ENCODE measurements around the gene HYLS1.
"Not testable (repeated sequence)": the region's sequence is repeated elsewhere in the genome, so short reads cannot be mapped to it uniquely, and the experiment has no call there.

Gene HYLS1

DNA sequence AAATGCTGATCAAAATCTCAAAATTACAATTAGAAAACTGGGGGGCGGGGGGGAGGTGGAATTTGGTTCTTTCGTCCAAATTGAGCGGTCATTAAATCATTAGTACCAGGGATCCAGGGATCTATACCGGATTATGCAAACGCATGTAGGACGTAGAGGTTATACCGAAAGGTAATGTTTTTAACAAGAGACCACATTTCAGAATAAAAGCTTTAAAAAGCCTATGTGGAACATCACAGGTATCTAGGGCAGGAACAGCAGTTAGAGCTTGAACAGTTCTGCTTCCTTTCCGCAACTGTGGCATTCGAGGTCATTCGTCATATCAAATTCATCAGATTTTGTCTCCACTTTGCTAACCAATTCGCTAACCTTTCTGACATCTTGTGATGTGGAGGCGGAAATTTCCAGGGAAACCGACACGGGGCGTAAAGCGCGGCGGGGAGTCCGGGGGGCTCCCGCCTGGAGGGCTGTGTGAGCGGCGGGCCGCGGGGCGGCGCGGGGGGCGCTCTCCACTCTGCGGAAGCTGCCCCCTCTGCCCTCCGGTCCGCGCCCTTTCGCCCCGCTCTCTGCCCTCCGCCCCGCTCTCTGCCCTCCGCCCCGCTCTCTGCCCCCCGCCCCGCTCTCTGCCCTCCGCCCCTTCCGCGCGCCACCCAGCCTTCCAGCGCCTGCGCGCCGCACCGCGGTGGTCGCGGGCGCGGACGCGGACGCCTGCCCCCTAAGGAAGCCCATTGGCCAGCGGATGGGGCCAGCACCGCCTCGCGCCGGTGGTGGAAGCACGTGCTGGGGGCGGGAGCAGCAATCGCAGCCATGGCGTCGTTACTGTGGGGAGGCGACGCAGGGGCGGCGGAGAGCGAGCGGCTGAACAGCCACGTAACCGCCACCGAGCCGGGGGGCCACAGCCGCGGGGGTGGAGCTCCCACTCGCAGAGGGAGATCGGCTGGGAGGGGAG is 16.5 kb downstream of the HYLS1 start, which contains the start of gene DDX25:
Gene DDX25 (plus strand): TSS at position 798 of the 949 bp plus-strand sequence. CDS start 10 bp downstream, at position 808.
- DNase-seq, result no peak

DNA sequence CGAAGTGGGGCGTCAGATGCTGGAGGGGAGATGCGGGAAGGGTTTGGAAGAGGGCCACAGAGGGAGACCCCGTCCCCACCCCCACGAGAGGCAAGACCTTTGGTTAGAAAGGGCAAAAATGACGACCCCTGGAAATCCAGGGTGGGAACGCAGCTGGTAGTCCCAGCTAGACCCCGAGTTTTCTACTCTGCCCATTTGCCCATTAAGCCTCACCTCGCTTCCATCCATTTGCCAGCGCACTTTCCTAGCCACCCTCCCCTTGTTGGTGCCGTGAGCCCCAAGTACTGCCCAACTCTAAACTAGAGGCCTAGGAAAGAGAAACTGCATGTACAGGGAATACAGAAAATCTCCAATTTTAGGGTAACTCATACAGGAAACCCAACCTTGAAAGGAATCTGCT is 17.2 kb downstream of the HYLS1 start:
- no peak for DNase-seq

DNA sequence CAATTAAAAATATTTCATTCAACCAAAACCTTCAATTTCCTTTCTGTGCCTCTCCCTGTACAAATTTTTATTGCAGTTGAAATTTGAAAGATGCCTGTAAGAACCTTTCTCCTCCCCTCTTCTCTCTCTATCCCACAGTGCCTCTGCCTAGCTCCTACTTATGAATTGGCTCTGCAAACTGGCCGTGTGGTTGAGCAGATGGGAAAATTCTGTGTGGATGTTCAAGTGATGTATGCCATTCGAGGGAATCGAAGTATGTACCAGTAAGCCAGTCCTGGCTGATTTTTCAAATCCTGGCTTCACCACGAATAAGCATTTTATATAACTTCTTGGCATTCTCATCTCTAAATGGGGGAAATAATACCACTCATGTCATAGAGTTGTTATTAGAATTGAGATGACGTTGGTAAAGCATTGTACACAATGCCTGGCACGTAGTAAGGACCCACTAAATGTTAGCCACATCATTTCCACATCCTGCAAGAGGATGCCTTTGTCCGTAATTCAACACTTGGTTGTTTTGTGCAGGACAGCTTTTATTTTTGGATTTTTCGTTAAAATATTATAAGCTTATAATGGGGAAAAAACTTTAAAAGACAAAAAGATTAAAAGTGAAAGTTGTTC is 22.9 kb downstream of the HYLS1 start:
- no peak for DNase-seq

DNA sequence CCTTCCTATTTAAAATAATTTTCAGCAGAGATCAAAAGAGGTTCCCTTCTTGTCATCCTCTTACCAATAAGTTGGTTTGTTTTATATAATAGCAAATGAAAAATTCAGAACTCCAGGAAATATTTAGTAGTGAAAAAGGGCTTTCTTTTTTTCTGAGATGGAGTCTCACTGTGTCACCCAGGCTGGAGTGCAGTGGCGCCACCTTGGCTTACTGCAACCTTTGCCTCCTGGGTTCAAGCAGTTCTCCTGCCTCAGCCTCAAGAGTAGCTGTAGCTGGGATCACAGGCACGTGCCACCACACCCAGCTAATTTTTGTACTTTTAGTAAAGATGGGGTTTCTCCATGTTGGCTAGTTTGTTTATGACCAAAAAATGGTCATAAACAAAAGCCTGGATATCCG is 27.1 kb downstream of the HYLS1 start:
- not testable (repeated sequence) for DNase-seq

DNA sequence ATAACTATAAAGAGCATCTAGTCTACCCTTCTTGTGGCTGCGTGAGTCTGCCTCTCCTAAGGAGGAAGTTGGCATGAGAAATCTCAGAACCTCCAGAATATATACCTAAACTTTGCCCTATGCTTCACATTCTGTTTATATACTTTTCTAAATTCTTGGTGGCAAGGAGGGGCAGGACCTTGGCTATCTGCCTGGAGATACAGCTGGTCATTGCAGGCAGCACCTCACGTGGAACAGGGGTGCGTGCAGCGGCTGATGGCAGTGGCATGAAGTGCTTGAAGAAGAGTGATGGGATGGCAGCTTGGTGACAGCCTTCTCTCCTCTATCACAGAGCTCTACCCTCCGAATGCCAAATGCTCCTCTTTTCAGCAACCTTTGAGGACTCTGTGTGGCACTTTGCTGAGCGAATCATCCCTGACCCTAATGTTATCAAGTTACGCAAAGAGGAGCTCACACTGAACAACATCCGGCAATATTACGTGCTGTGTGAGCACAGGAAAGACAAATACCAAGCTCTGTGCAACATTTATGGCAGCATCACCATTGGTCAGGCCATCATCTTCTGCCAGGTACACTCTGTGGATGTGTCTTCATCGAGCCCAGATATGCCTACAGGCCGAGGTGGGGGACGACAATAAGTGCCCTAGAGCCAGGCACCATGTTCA is 29.3 kb downstream of the HYLS1 start:
- DNase-seq, result no peak

DNA sequence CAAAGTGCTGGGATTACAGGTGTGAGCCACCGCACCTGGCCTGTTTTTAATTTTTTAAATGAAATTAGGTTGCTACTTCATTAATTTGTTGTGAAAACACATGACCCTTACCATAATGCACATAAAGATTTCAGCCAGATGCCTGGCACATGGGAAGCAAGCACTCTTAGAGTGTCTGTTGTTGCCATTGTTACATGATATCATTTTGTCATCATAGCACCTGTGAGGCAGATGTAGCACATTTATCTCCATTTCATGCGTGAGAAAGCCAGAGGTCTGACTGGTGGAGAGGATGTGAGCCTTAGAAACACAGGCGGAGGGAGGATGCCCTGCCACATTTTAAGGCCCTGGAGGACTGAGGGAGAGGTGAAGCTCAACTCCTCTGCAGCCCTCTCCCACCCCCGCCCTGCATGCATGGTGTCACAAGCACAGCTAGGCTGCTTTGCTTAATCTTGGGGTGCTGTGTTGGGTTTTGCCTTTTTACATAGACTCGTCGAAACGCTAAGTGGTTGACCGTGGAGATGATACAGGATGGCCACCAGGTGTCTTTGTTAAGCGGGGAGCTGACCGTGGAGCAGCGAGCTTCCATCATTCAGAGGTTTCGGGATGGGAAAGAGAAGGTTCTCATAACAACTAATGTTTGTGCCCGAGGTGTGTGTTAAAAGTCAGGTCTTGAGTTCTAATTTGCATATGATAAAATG is 30.8 kb downstream of the HYLS1 start:
- DNase-seq, result no peak

DNA sequence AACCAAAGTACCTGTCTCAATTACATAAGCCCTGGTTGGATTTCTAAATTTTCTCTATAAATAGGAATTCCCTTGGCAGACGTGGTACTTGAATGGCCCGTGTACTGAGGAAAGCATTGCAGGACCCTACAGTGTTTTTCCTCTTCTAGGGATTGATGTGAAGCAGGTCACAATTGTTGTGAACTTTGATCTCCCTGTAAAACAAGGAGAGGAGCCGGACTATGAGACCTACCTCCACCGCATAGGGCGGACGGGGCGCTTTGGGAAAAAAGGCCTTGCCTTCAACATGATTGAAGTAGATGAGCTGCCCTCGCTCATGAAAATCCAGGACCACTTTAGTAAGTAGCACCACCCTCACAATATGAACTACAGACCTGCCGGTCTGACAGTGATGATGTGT is 33.6 kb downstream of the HYLS1 start:
- DNase-seq, result no peak

DNA sequence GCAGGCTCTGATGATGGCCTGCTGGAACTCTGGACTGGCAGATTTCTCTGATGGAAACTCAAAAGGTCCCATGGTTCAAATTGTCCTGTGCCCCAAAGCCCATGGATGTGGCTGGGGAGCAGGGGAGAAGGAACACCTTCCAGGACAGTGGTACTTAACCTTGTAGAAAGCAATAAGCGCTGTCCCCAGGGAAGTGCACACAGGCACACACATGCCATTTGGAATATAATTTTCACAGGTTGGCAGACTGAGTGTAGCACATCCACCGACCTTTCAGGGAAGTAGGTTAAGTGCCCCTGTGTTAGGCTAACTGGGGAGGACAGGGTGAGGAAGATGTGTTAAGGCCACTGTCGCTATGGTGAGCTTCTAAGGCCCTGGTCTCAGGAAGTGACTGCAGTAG is 34.7 kb downstream of the HYLS1 start:
- DNase-seq, result no peak

DNA sequence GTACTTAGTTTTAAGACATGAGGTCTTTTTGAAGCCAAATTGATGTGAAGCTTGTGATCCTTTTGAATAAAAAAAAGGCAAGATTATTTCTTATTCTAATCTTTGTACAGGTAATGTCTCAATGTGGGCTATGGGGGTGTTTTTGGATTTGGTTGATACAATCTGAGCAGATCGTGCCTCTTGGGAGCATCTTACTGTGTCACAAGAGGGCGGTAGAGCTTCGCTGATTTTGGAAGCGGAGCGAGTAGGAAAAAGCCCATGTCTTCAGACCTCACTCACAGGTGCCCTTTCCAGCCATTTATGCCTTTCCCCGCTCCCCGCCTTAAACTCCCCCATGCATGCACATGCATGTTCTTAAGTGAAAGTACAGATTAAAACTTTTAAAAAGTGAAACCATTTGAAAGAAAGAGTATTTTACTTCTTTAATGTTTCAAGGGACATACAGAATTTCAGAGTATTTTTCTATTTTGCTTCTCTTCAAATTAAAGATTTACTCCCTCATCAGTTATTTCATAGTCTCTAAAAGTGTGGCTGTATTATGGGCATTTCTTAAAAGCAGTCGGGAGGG is 35.6 kb downstream of the HYLS1 start:
- peak in 1 of 2 donors; percentile 27 for DNase-seq

DNA sequence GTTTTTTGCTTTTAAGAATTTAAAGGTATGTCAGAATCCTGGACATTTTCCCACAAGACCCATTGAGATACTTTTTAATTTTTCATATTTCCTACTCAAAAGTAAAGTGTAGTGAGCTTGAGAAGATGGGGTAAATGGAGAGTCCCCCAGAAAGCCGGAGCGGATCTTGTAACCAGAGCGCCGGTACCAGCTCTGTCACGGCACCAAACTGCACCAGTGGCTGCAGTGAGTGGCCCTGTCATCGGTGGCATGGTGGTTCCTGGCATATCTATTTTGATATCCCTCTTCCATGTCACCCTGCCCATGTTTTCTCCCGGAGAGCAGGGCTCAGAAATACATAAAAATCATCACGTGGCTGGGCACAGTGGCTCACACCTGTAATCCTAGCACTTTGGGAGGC is 36.2 kb downstream of the HYLS1 start:
- DNase-seq, result no peak

DNA sequence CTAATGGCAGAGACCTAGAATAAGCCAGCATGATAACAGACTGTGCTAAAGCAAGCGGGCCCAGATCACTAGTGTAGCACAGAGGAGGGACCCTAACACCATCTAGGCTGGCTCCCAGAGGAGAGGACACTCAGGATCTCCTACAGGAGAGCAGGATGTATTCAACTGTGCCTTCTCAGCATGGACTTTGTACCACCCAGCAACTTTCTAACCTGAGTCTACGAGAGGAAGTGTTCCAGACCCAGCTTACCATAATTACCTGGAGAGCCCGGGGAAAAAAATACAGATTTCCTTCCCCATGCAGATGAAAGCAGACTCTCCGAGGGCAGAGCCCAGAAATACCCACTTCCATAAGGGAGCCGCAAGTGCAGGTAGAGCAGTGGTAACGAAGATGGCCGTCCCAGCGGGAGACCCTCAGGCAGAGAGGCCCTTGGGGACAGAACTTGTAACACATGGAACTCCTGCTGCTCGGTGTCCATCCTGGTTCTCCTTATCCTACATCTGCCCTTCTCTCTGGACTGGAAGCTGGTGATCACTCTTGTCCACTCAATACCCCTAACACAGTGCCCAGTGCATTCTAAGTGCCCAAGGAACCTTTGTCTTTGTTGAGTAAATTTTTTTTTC is 37.0 kb downstream of the HYLS1 start:
- no peak for DNase-seq

DNA sequence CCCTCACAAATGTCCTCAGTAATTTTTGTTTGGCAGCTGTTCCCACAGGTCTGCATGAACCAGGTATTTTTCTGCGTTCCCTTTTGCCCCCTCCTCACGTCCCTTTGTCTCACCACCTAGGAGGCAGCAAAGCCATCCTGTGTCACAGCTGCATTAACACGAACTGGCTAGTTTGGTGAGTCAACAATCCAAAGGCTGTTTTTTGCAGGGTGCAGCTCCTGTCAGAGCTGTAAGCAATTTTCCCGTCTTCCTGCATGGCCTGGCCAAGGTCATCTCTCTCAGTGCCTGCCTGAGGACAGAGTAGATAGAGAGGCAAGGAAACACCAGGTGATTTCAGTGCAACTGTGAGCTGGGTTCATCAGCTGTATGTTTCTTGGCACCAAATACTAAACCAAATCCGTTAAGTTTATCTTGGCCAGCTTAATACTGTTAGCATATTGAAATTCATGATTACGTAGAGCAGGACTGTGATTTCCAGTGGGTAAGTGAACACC is 37.8 kb downstream of the HYLS1 start:
- DNase-seq, result no peak

DNA sequence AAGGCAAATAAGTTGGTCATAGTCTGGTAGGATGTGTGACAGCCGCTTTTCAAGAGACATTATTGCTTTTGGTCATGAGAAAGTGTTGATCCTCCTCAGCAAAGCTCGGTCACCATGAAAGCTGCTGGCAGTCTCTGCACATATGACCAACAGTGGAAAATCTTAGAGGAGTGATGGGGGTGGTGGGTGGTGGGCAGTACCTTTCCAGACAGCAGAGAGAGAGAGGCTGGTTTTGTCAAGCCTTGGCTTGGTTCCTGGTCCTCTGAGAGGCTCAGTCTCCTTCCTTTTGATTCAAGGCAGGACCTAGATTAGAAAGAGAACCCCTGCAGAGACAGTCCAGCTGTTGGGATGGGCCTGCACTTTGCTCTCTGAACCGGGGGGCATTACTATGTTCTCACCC is 38.3 kb downstream of the HYLS1 start:
- no peak for DNase-seq

DNA sequence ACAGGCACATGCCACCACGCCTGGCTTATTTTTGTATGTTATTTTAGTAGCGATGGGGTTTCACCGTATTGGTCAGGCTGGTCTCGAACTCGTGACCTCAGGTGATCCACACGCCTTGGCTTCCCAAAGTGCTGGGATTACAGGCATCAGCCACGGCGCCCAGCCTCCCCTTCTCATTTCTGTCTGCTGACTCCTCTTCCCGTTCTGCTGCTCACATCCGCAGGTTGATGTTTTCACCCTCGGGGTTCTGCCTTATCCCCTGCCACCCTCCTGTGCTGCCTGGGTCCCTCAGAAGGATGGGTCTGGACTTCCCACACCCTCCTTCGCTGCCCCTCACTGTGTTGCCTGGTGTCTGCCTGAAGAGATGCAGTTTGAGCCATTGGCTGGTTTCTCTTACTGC is 39.2 kb downstream of the HYLS1 start:
- no peak for DNase-seq

DNA sequence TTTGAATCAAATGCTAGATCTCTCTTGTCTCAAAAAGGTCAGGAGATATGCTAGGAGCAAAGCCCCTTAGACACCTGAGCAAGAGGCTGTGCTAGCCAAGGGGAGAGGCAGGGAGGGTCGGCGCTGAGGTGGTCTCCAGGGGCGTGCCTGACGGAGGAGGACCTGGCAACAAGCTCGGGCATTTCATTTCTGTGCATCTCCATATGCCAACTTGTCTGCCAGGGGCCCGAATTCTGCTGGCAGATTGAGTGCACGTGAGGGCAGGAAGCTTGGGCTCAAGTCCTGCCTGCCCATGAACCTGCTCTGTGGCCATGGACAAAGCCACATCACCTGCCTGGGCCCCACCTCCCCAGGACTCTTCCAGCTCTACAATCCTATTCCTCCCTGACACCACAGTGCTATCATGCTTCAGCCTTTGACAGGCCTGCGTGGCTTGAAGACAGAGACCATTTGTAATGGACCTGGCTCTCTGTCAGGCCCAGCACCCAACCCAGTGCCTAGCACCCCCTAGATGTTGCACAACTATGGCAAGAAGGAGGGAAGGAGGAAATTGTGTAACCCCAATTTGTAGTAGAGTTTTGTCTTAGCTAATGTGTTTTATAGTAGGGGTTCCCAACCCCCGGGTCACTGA is 42.1 kb downstream of the HYLS1 start:
- DNase-seq, result no peak

DNA sequence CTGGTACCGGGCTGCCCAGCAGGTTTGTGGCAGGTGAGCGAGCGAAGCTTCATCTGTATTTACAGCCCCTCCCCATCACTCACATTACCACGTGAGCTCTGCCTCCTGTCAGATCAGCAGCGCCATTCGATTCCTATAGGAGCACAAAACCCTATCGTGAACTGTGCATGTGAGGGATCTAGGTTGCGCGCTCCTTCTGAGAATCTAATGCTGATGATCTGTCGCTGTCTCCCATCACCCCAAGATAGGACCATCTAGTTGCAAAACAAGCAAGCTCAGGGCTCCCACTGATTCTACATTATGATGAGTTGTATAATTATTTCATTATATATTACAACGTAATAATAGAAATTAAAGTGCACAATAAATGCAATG is 42.6 kb downstream of the HYLS1 start:
- no peak for DNase-seq

DNA sequence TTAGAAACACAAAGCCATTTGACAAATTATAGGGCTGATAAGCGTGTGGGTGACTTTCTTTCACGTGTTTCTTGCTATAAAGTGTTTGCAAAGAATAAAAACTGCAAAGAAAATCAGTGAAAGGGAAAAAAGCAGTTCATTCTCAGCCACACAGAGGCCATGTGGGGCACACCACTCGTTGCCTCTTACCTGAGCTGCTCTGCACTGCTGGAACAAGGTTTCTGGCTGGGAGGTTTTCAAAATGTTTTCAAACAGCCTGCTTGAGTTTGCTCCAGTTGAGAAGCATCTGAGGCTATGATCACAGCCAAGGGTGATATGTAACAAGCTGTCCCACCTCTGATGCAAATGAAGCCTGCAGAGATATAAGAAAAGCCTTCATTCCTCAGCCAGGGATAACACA is 43.6 kb downstream of the HYLS1 start:
- no peak for DNase-seq

DNA sequence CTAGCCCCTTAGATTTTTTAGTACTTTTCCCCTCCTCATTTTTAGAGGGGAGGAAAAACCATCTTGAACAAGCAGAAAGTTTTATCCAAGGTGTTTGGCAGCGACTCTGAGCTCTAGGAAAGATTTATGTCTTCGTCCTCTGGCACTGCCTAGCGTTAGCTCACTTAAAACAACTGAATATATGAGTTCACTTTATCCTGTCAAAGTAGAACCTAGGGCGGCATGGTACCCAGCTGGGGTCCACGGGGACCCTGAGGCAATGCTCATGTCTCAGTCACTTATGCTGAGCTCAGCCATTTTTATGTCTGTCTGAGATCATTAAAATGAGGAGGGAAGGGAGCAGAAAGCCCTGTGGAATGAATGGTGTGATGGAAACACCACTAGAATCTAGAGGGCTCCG is 44.2 kb downstream of the HYLS1 start:
- no peak for DNase-seq

DNA sequence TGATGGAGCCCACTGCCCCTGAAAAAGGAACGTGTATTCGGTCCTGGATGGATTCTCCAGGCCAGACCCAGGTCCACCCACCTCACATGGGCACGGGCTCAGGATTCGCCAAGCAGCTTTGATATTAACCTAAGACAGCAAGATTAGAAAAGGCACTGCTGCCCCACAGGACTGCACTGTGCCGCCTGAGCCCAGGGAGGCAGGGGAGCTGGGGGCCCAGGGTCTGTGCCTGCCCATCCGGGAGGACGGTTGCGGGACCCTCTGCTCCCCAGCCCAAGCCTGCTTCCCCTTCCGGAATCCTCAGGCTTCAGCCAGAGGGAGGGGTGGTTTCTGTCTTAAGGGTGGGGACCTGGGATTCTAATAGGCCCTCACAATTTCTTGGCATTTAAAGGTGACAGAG is 44.8 kb downstream of the HYLS1 start:
- no peak for DNase-seq

DNA sequence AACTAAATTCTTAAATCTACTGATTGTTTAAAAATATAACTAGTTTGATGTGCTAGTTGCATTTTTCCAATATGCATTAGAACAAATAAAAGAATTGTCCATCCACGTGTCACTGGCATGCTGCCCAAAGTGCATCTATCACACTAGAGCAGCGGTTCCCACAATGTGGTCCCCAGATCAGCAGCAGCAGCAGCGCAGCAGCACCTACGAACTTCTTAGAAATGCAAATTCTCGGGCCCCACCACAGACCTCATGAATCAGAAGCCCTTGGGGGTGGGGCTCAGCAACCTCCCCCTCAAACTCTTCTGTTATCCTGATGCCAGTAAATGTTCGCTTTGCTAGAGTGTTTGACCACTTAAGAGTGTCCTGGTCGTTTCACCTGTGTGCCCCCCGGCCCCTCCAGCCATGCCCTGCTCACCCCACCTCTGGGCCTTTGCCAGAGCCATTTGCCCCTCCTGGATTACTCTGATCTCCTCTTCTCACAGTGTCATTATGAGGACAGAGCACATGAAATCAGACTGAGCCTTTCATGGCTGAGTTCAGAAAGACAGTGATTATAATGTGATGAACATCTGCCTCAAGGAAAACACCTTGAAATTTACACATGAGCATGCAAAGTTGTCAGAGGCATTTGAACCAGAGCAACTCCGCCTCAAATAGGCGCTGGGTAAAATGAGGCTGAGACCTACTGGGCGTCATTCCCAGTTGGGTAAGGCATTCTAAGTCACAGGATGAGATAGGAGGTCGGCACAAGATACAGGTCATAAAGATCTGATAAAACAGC is 45.8 kb downstream of the HYLS1 start:
- no peak for DNase-seq

DNA sequence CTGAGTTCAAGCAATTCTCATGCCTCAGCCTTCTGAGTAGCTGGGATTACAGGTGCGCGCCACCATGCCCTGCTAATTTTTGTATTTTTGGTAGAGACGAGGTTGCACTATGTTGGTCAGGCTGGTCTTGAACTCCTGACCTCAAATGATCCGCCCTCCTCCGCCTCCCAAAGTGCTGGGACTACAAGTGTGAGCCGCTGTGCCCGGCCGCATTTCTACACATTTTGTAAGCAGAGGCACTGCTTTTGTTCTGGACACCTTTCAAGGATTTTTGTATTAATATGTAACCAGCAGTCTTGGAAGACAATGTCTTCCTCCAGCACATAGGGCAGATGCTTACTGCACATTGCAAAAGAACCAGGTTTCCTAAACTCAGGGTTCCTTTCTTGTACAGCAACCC is 47.0 kb downstream of the HYLS1 start:
- no peak for DNase-seq
